SH-SY5Y (cell line): Measurements from ENCODE around the gene FBXW8.

Source experiments
- GATA2 ChIP-seq: IDR thresholded peaks from 2 replicates; pipeline ENCODE4 v1.6.1; 2011; ENCODE audit warnings: mild to moderate bottlenecking, low read depth, low read length
- GATA3 ChIP-seq: IDR thresholded peaks from 2 replicates; pipeline ENCODE4 v1.6.1; 2011; ENCODE audit warnings: low read depth, mild to moderate bottlenecking, low read length, moderate library complexity

GRCh38 chr12:117045160-117046010 is 134.6 kb downstream of the FBXW8 start:
- TF ChIP-seq GATA3: no peak
- no peak for TF ChIP-seq GATA2
